GM08714 (cell line): Measurements from ENCODE around the gene CGA.

Source experiments
- H3K4me3 ChIP-seq: fragments of 200-500 bp; sonication (Bioruptor generic); 2 replicates; pipeline ENCODE4 v1.5.1; 2014; ENCODE audit warnings: mild to moderate bottlenecking, low read length, inconsistent platforms
- ZNF274 ChIP-seq: IDR thresholded peaks from 2 replicates; pipeline ENCODE4 v1.6.1; 2012; ENCODE audit warnings: mild to moderate bottlenecking, low read depth, low read length

CGA gene

DNA sequence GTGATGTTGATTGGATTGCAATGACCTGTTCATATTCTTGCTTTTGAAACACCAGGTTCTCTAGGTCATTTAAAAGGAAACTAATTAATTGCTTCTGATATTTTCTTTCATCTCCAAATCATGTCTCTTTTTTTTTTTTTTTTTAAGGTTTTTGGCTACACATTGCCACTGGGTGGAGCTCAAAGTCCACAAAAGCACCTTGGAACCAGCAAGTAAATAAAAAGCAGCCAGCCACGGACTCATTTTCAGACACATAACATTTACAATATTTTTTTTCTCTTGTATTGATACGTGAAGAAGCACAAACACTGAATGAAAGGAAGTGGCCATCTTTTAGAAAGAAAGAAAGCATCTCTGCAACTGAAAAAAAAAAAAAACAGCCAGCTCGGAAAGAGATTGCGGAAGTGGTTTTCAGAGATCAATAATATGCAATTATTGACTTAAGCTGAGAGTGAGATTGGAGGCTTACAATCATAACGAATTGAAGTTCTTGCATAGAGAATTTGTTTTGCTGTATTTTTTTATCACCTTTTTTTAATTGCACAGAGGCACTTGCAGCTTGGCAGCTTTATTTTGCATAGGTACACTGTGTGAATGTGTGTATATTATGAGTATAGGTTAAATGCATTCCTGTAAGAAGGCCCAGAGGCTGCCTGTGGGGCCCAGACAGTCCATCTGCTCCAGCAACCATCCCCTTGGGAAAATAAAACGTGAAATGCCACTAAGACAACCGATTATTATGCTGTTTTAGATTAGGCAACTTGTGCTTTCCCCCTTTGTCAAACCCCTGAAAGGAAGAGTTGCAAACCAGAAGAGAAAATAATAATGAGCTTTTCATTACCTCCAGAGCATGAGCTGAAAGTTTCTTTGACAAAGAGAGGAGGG is 28.2 kb downstream of the CGA start:
- H3K4me3 ChIP-seq = no peak overlapping the region

DNA sequence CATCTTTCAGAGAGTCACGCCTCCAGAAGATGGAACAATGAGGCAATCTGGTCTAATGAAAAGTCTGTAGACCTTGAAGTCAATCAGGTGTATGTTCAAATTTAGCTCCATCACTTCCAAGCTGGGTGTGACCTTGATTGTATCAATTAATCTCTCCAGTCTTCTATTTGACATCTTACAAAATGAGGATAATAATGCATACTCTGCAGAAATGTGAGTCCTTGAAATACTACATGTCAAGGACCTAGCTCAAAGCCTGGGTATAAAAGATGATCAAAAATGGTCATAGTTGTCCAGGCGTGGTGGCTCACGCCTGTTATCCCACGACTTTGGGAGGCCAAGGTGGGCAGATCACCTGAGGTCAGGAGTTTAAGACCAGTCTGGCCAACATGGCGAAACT is 29.8 kb downstream of the CGA start:
- no peak for TF ChIP-seq ZNF274
- no peak overlapping the region for H3K4me3 ChIP-seq

More for the DNA sequence above, 28.2 kb downstream of the CGA start:
- no peak for TF ChIP-seq ZNF274

DNA sequence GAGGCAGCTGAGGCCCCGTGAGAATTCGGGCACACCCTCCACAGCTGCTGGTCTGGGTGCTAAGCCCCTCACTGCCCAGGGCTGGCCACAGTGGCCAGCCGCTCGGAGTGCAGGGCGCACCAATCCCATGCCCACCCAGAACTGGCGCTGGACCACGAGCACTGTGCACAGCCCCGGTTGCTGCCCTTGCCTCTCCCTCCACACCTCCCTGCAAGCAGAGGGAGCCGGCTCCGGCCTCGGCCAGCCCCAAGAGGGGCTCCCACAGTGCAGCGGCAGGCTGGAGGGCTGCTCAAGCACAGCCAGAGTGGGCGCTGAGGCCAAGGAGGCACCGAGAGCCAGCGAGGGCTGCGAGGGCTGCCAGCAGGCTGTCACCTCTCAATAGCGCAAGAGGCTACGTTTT is 35.0 kb downstream of the CGA start:
- no peak overlapping the region for H3K4me3 ChIP-seq
- TF ChIP-seq ZNF274 = no peak

DNA sequence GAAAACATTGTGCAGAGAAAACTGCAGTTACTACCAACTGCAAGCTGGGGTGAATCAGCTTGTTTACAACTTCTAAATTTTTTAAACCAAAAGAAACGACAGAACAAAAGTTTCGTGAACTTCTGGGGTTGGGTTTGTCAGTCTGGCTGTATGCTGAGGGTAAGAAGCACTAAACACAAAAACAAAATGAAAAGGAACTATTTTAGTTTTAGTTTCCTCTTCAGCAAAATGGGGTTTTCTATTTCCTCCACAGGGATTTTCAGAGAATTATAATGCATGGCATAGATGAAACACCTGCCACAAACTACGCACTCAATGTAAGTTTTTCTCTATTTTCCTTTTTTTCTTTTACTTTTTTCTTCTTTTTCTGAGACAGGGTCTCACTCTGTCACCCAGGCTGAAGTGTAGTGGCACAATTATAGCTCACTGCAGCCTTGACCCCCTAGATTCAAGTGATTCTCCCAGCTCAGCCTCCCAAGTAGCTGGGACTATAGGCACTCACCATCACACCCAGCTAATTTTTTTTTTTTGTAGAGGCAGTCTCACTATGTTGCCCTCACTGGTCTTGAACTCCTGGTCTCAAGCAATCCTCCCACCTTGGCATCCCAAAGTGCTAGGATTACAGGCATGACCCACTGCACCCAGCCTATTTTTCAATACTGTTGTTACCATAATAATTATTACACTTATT is 40.6 kb downstream of the CGA start:
- no peak for TF ChIP-seq ZNF274

DNA sequence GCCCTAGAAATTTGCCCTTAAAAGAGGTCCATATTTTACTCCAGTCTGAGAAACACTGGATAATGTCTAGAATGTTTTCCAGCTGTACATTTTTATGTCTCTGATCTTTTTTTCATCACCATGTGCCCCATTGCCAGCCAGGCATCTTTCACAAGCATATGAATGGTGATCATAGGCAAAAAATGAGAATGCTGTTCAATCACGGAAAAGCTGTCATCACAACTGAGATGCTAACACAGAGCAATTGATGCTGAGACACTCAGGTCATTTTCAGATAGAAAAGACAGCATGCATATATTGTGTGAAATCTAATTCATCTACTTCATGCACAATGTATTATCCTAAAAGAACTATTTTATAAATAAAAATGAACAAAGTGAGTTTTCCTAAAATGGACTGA is 41.6 kb downstream of the CGA start:
- no peak overlapping the region for H3K4me3 ChIP-seq
- TF ChIP-seq ZNF274 = no peak

More for the DNA sequence above, 40.6 kb downstream of the CGA start:
- no peak overlapping the region for H3K4me3 ChIP-seq

DNA sequence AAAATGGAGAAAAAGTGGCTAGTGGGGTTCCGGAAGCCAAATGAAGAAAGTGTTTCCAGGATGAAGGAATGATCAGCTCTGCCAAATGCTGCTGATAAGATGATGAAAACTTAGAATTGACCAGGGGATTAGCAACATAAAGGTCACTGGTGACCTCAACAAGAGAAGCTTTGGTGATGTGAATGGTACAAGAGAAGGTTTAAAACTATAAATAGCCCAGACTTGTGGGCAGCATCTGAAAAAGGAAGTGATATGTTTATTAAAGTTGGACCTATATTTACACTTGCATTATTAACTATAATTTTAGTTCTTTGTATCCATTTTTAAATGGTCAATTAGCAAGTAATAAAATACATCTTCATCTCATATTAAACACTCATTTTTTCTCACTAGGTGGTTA is 45.1 kb downstream of the CGA start:
- no peak for TF ChIP-seq ZNF274
- H3K4me3 ChIP-seq = no peak overlapping the region

DNA sequence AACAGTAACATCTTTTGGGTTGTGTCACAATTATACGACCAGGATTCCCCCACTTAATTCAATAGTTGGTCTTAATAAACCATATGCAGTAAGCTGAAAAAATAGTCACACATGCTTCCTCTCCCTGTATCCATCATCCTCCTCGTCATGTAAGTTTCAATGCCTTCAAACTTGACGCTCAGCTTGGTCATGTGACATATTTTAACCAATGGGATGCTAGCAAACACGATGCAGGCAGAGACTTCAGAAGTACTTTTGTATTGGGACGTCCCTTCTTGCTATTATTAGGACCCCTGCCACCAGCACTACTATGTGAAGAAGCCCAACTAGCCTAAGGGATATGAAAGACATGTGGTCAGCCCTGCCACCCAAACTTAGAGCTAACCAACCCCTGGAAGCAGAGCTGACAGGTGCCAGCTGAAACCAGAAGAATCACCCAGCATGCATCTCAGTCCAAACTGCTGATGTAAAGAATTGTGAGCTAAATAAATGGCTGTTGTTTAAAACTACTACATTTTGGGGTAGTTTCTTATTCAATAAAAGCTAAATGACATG is 49.3 kb downstream of the CGA start:
- TF ChIP-seq ZNF274 = no peak
- no peak overlapping the region for H3K4me3 ChIP-seq

DNA sequence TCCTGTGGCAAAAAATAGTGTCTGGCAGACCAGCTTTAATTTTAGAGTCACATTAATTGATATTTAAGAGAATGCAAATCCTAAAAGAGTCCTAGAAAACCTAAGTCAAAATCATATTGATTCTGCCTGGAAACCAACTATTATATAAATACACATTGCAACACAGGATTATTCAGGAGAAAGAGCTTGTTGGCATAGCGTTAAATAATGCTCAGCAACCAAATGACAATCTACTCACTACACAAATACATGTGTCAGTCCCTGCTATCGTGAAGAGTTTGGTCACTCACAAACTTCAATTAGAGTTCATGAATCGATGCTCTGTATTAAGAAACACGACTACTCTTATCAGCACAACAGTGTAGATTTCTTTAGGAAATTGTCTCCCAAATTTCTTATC is 54.2 kb downstream of the CGA start:
- TF ChIP-seq ZNF274 = no peak

More for the DNA sequence above, 54.2 kb downstream of the CGA start:
- H3K4me3 ChIP-seq = no peak overlapping the region
